C1 segment of cervical spinal cord (tissue), 14 donors: ENCODE measurements around the gene HTT.

Source experiments
- DNase-seq, 14 donors: peaks; one replicate each; lab custom pipeline; 2025; lab: John Stamatoyannopoulos, UW

HTT gene

GRCh38 chr4:3248811-3249661, 174.6 kb downstream of the HTT start, which contains the start of gene MSANTD1:
TSS of gene MSANTD1 (plus strand) at chr4:3249159. CDS start at chr4:3249223, 64 bp downstream.
- no peak for DNase-seq

- DNase-seq = no peak
Measured at GRCh38 chr4:3249711-3250437, 175.4 kb downstream of the HTT start.

GRCh38 chr4:3250438-3250955, 176.0 kb downstream of the HTT start:
- no peak for DNase-seq

DNA sequence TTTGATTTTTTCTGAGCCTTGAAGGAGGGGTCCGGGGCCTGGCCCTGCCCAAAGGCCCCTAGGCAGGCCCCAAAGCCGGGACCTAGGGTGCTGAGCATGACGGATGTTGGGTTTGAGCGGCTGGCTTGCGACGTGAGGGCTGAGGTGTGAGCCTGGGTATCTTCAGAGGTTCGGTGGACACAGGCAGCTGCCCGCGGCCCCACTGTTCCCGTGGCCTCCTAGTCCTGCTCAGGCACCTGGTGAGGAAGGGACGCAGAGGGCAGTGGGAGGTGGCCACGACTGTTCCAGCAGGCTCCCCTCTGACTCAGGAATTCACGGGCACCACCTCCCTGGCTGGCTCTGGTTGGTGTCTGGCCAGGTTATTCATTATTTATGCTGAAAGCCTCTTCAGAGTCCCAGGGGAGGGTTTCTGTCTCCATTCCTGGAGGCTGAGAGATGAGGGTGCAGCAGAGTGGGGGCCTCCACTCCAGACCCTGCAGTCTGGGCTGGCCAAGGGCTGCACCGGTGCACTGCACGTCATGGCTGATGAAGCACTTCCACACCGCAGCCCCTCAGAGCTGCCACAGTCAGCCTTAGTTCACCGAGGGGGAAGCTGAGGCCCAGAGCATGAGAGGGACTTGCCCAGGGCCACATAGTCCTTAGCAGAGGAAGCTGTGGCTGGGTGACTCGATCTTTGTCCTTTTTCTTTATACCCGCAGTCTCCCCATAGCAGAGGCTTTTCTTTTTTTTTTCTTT, 176.6 kb downstream of the HTT start:
- DNase-seq = no peak

DNA sequence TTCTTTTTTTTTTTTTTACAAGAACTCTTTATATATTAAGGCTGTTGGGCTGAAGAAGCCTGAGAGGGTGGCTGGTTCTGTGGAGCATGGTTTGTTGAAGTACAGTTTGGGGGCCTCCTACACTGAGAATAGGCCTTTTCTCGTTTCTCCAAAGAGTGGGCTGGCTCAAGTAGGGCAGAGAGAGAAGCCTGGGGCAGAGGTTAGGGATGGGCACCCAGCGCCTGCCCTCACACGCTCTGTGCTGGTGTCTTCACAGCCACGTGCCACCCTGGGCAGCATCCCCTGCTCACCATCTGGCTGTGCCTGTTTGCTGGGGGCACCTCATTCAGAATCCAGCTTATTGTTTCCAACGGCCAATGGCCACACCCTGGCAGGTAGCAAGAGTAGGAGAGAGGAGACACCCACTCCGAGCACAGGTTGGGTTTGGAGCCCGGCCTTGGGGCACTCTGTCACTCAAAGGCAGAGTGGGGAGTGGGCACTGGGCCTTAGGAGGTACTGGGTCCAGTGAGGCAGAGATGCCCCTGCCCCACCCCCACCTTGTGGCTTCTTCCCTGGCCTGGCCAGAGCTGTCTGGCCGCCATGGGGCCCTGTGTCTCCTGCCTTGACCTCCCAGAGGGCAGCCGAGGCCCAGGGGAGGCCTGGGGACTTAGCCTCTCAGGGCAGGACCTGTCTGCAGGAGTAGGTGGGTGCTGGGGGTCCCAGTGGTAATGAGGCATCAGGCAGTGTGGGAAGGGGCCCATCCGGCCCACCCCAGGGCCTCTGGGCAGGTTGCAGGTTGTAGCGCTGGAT, 177.4 kb downstream of the HTT start:
- no peak for DNase-seq

DNA sequence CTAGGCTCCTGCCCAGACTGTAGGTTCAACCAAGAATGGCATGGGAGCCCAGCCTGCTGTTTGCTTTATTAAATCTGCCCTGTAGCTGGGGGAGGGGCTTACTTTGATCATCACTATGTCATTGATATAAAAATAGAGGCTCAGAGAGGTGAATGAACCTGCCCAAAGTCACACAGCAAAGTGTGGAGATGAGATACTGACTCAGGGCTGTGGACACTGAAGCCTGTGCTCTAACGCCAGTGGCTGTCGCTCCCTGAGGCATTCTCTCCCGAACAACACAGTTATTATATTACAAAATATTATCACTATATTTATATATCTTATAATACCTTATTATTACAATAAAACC, 178.0 kb downstream of the HTT start:
- DNase-seq = no peak

DNA sequence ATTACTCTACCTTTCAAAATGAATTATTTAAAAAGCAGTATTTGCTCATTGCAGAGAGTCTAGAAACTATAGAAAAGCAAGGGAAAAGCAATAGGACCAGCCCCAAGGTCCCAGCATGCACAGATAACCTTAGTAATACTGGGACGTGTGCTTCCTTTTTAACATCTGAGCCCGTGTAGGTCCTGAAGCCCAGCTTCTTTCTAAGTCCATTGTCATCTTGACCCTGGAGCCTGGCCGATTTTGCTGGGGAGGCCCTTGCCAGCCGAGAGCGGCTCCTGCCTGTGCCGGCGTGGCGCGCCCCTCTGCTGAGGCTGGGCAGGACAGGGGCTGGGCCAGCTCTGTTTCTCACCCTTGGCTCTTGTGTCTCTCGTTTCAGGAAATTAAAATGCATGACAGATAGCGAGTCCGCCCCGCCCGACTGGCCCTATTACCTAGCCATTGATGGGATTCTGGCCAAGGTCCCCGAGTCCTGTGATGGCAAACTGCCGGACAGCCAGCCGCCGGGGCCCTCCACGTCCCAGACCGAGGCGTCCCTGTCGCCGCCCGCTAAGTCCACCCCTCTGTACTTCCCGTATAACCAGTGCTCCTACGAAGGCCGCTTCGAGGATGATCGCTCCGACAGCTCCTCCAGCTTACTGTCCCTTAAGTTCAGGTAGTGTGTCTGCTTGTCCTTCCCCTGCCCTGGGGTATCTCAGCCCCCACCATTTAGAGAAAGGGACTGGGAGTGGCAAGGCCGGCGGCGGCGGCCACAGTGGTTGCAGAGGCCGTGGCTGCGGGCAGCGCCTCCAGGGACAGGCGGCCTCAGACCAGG, 178.6 kb downstream of the HTT start:
- DNase-seq = no peak

GRCh38 chr4:3253808-3254207, 179.3 kb downstream of the HTT start:
- no peak for DNase-seq

- no peak for DNase-seq
Measured at GRCh38 chr4:3254302-3255131, 180.0 kb downstream of the HTT start.

GRCh38 chr4:3255611-3256186, 181.2 kb downstream of the HTT start:
- no peak for DNase-seq

DNA sequence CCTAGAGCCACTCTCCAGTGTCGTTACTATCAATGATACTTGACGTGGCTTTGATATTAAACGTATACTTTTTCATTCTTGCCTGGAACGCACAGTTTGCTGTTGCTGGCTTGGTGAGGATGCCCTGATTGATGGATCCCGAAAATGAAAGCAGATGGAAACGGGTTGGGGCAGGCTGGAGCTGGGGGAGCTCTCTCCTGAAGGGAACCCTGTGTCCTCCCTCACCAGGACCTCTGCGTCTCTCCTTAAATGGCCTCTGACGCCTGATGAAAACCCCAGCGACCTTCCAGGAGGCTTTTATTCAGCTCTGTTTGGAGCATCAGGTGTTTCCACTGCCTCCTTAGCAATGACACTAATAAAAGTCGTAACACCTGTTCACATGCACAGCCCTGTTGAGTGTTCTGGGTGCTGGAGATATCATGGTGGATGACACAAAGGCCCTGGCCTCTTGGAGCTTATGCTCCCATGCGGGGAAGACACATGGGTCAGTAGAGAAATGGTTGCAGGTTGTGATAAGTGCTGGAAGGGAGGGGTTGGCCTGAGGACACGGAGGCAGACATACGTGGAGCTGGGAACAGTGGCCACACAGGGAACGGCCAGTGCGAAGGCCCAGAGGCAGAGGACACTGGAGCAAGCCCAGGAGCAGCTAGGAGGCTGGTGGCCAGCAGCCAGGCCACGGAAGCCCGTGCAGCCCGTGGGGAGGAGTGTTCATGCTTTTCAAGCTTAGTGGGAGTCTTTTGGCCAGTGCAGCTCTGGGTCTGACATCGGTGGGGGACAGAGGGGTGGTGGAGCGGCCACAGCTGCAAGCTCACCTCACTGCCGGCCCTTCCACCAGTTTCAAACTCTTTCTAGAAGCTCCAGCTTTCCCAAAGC, 182.0 kb downstream of the HTT start:
- no peak for DNase-seq

GRCh38 chr4:3257103-3257555, 182.6 kb downstream of the HTT start:
- DNase-seq = peak in 1 of 14 donors; percentile 29

- DNase-seq = no peak
Measured at GRCh38 chr4:3257556-3258482, 183.3 kb downstream of the HTT start.

DNA sequence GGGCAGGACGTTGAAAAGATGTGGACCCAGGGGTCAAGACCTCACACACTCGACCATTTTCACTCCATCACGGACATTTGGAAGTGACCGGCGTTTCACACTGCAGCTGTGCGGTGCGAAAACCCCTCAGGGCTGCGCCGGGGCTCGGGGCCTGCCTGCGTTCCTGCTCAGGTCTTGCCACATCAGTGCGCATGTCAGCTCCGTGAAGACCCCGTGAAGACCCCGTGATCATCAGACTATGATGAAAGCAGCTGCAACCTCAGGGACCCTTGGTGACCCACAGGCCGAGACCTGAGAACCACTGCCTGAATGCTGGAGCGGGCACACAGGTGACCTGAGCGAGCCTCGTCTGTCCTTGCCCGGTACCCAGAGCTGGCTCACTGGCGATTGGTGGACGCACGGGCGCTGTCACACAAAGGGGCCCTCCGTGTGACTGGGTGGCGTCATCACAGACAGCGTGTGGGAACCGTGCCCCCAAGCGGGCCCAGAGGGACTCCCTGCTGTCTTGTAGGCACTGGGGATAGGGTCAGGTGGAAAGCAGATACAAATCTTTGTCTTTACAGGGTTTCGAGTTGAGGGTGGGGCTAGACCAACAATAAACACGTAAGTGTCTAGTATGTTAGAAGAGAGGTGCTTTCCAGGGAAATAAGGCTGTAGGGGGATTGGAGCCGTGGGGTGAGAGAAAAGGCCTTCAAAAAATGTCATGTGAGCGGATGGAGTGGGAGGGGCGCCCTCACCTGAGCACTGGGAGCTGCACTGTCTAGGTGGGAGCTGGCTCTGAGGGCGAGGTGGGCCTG, 187.1 kb downstream of the HTT start:
- no peak for DNase-seq

DNA sequence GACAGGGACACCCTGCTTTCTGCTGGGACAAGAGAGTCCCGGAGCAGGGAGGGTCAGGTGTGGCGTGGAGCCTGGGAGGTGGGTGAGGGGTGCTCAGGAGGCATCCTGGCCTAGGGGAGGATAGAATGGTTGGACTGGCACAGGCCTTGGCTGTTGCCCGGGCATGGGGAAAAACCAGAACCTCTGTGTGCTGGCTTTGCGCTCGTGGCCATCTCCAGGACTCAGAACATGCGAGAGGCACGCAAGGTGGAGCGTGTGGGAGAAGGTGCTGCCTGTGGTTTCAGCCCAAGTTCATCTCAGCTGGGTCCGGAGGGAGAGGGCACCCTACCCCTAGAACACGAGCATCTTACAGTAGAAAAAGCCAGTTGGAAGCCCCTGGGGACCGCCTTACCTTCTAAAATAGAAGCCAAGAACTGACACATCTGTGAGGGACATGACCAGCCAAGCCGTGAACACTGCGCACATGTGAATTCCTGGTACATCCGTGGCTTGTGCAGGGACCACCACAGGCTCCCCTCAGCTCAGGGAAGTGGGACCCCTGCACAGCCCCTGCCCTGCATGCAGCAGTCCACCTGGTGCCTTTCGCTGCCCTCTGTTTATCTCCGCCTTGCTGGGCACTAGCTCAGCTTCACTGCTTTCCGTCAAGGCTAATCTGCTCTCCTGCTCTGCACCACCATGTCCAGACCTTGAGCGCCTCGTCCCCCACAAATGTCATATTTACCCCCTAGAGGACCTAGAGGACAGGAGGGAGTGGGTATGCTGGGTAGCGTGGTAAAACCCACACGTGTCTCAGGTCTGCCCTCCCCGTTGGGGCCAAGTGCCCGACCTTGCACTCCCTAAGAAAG, 187.9 kb downstream of the HTT start:
- DNase-seq = no peak
